ENCODE measurements around the gene PHYHD1. TPM values are rescaled to one million over a fixed set of nuclear protein-coding genes. Genes with fewer than 3 reads are reported as not detected.
A peak's percentile ranks its signal among the peaks of the same experiment; 100 is the strongest.

PHYHD1 gene
- total RNA-seq, 2 experiments from 2014 or later: 0.34 to 0.88 TPM

GRCh38 chr9:128902351-128903078 lies 18.3 kb upstream of the PHYHD1 start:
- peak overlapping the region; percentile 48 for H3K4me3 Mint-ChIP-seq

GRCh38 chr9:128903079-128903461 lies 17.7 kb upstream of the PHYHD1 start:
- H3K4me1 Mint-ChIP-seq (ENCODE audit: low read depth): peaks cover 57% of the 10 kb centered on the region

More at GRCh38 chr9:128902351-128903078, 18.3 kb upstream of the PHYHD1 start:
- Mint-ChIP-seq H3K27me3 (no peaks in the 10 kb centered on the region), H3K36me3 (peaks cover 4% of the 10 kb centered on the region), H3K4me1 (ENCODE audit: low read depth) (peaks cover 62% of the 10 kb centered on the region), H3K27ac (peak overlapping the region; percentile 83), H3K9me3 (no peaks in the 10 kb centered on the region)
- ChIA-PET CTCF (no interaction called here), POLR2A (interaction anchor here (0.6 to 1.0 kb wide), 4 partner anchors 16 to 229 kb away, joined by 3 to 6 read pairs (median 3); partner anchors contain the start of genes KYAT1 and NUP188)
- intact Hi-C loops (cut with micrococcal nuclease): loop anchor here (1.0 to 2.0 kb wide), 2 partner anchors 20 to 532 kb away; partner anchors contain the start of genes LRRC8A and URM1
- DNase-seq: peak; percentile 92

GRCh38 chr9:128903871-128904620 lies 16.7 kb upstream of the PHYHD1 start:
- ChIA-PET POLR2A (no interaction called here), CTCF (no interaction called here)
- intact Hi-C loops (cut with micrococcal nuclease): loop anchor here (2.0 kb wide), 1 partner anchor 533 kb away; the partner anchor contains the start of gene URM1
- Mint-ChIP-seq H3K36me3 (peaks cover 16% of the 10 kb centered on the region), H3K4me1 (ENCODE audit: low read depth) (peaks cover 51% of the 10 kb centered on the region), H3K27ac (peak overlapping the region; percentile 66), H3K4me3 (no peak overlapping the region), H3K27me3 (no peaks in the 10 kb centered on the region), H3K9me3 (no peaks in the 10 kb centered on the region)
- peak; percentile 41 for DNase-seq

More at GRCh38 chr9:128903079-128903461, 17.7 kb upstream of the PHYHD1 start:
- intact Hi-C loops (cut with micrococcal nuclease): loop anchor here (2.0 kb wide), 1 partner anchor 532 kb away; the partner anchor contains the start of gene URM1
- H3K36me3 Mint-ChIP-seq: peaks cover 8% of the 10 kb centered on the region
- no peak overlapping the region for H3K4me3 Mint-ChIP-seq
- no peak for DNase-seq
- H3K27ac Mint-ChIP-seq: peak overlapping the region; percentile 83
- H3K27me3 Mint-ChIP-seq: no peaks in the 10 kb centered on the region
- POLR2A ChIA-PET: interaction anchor here (0.8 kb wide), 1 partner anchor 22 kb away, joined by 3 read pairs; the partner anchor contains the start of gene KYAT1
- H3K9me3 Mint-ChIP-seq: no peaks in the 10 kb centered on the region
- CTCF ChIA-PET: no interaction called here

GRCh38 chr9:128905964-128906363 lies 14.8 kb upstream of the PHYHD1 start:
- Mint-ChIP-seq H3K27me3 (no peaks in the 10 kb centered on the region), H3K27ac (no peak overlapping the region), H3K4me1 (ENCODE audit: low read depth) (peaks cover 43% of the 10 kb centered on the region), H3K9me3 (no peaks in the 10 kb centered on the region), H3K4me3 (no peak overlapping the region), H3K36me3 (peaks cover 26% of the 10 kb centered on the region)
- POLR2A ChIA-PET: no interaction called here
- DNase-seq: no peak
- intact Hi-C loops (cut with micrococcal nuclease): no loop called here
- CTCF ChIA-PET: no interaction called here

- no peak for DNase-seq
- H3K27me3 Mint-ChIP-seq: no peaks in the 10 kb centered on the region
- ChIA-PET POLR2A (no interaction called here), CTCF (no interaction called here)
- intact Hi-C loops (cut with micrococcal nuclease): no loop called here
- H3K36me3 Mint-ChIP-seq: peaks cover 27% of the 10 kb centered on the region
- H3K4me3 Mint-ChIP-seq: no peak overlapping the region
- H3K27ac Mint-ChIP-seq: no peak overlapping the region
- no peaks in the 10 kb centered on the region for H3K9me3 Mint-ChIP-seq
- peaks cover 46% of the 10 kb centered on the region for H3K4me1 Mint-ChIP-seq (ENCODE audit: low read depth)
Measured at GRCh38 chr9:128906741-128907140, 14.0 kb upstream of the PHYHD1 start.

GRCh38 chr9:128908372-128908771 lies 12.4 kb upstream of the PHYHD1 start:
- POLR2A ChIA-PET: no interaction called here
- H3K27ac Mint-ChIP-seq: no peak overlapping the region
- no peak overlapping the region for H3K4me3 Mint-ChIP-seq

GRCh38 chr9:128909859-128910258 lies 10.9 kb upstream of the PHYHD1 start:
- POLR2A ChIA-PET: no interaction called here
- H3K9me3 Mint-ChIP-seq: no peaks in the 10 kb centered on the region
- H3K27me3 Mint-ChIP-seq: no peaks in the 10 kb centered on the region
- intact Hi-C loops (cut with micrococcal nuclease): no loop called here
- no peak overlapping the region for H3K4me3 Mint-ChIP-seq
- CTCF ChIA-PET: no interaction called here
- peaks cover 45% of the 10 kb centered on the region for H3K4me1 Mint-ChIP-seq (ENCODE audit: low read depth)
- DNase-seq: no peak
- no peak overlapping the region for H3K27ac Mint-ChIP-seq
- peaks cover 33% of the 10 kb centered on the region for H3K36me3 Mint-ChIP-seq

More at GRCh38 chr9:128908372-128908771, 12.4 kb upstream of the PHYHD1 start:
- DNase-seq: no peak
- CTCF ChIA-PET: interaction anchor here (0.9 kb wide), 1 partner anchor 18 kb away, joined by 3 read pairs; no protein-coding TSS in a partner anchor
- H3K27me3 Mint-ChIP-seq: no peaks in the 10 kb centered on the region
- H3K9me3 Mint-ChIP-seq: no peaks in the 10 kb centered on the region
- intact Hi-C loops (cut with micrococcal nuclease): no loop called here
- H3K4me1 Mint-ChIP-seq (ENCODE audit: low read depth): peaks cover 48% of the 10 kb centered on the region
- peaks cover 33% of the 10 kb centered on the region for H3K36me3 Mint-ChIP-seq

- H3K27me3 Mint-ChIP-seq: no peaks in the 10 kb centered on the region
- ChIA-PET CTCF (no interaction called here), POLR2A (no interaction called here)
- intact Hi-C loops (cut with micrococcal nuclease): no loop called here
- peaks cover 43% of the 10 kb centered on the region for H3K4me1 Mint-ChIP-seq (ENCODE audit: low read depth)
- no peaks in the 10 kb centered on the region for H3K9me3 Mint-ChIP-seq
- peak overlapping the region; percentile 51 for H3K27ac Mint-ChIP-seq
- DNase-seq: no peak
- peaks cover 33% of the 10 kb centered on the region for H3K36me3 Mint-ChIP-seq
- H3K4me3 Mint-ChIP-seq: no peak overlapping the region
Measured at GRCh38 chr9:128910906-128911305, 9.9 kb upstream of the PHYHD1 start.

- H3K27ac Mint-ChIP-seq: no peak overlapping the region
- peaks cover 41% of the 10 kb centered on the region for H3K4me1 Mint-ChIP-seq (ENCODE audit: low read depth)
- POLR2A ChIA-PET: no interaction called here
- peaks cover 36% of the 10 kb centered on the region for H3K36me3 Mint-ChIP-seq
- intact Hi-C loops (cut with micrococcal nuclease): no loop called here
- DNase-seq: no peak
- CTCF ChIA-PET: interaction anchor here (1.4 kb wide), 1 partner anchor 13 kb away, joined by 4 read pairs; no protein-coding TSS in a partner anchor
- H3K4me3 Mint-ChIP-seq: no peak overlapping the region
- H3K9me3 Mint-ChIP-seq: no peaks in the 10 kb centered on the region
- no peaks in the 10 kb centered on the region for H3K27me3 Mint-ChIP-seq
Measured at GRCh38 chr9:128911529-128912035, 9.2 kb upstream of the PHYHD1 start.

- peak; percentile 62 for DNase-seq
- intact Hi-C loops (cut with micrococcal nuclease): no loop called here
- Mint-ChIP-seq H3K4me3 (no peak overlapping the region), H3K9me3 (no peaks in the 10 kb centered on the region), H3K27ac (peak overlapping the region; percentile 75), H3K36me3 (peaks cover 38% of the 10 kb centered on the region), H3K27me3 (no peaks in the 10 kb centered on the region), H3K4me1 (ENCODE audit: low read depth) (peaks cover 39% of the 10 kb centered on the region)
- CTCF ChIA-PET: interaction anchor here (0.7 to 1.4 kb wide), 2 partner anchors 12 to 50 kb away, joined by 3 to 4 read pairs; no protein-coding TSS in a partner anchor
- POLR2A ChIA-PET: no interaction called here
Measured at GRCh38 chr9:128912270-128912853, 8.4 kb upstream of the PHYHD1 start.

GRCh38 chr9:128913048-128913900 lies 7.5 kb upstream of the PHYHD1 start:
- Mint-ChIP-seq H3K4me1 (ENCODE audit: low read depth) (peaks cover 39% of the 10 kb centered on the region), H3K4me3 (no peak overlapping the region), H3K36me3 (peaks cover 32% of the 10 kb centered on the region), H3K27ac (peak overlapping the region; percentile 75), H3K27me3 (no peaks in the 10 kb centered on the region), H3K9me3 (no peaks in the 10 kb centered on the region)
- DNase-seq: no peak
- POLR2A ChIA-PET: no interaction called here
- CTCF ChIA-PET: interaction anchor here (0.7 to 2.2 kb wide), 3 partner anchors 11 to 51 kb away, joined by 3 to 10 read pairs (median 4); no protein-coding TSS in a partner anchor
- intact Hi-C loops (cut with micrococcal nuclease): no loop called here
